ENCODE data around the gene TPST2.

TPST2 gene

GRCh38 chr22:26527574-26528465 is 62.1 kb downstream of the TPST2 start:
- TF ChIP-seq Cebpa-rat (IDR thresholded peaks at IDR 0.05): no peak
- Histone ChIP-seq H3K9ac (peak overlapping the region in 1 of 11 experiments; percentile 0; a peak in 1 of 22 replicates), H3K4me2 (peak overlapping the region in 7 of 11 experiments; percentile 14 to 50 (median 43); a peak in 12 of 22 replicates), H3K4me1 (peaks cover 0 to 24% (median 16%) of the 10 kb centered on the region in 10 experiments; a peak in 16 of 20 replicates), H3K9me3 (replicated peaks in 1 of 11) (no peaks in the 10 kb centered on the region), H3K27ac (no peak overlapping the region; a peak in 1 of 22 replicates), H3K4me3 (no peak overlapping the region), H4K20me1 (no peaks in the 10 kb centered on the region), H3K27me3 (no peaks in the 10 kb centered on the region), H3K36me3 (peaks cover 87 to 100% (median 97%) of the 10 kb centered on the region in 11 experiments)

GRCh38 chr22:26527167-26527566 is 62.8 kb downstream of the TPST2 start:
- peaks cover 80 to 100% (median 96%) of the 10 kb centered on the region in 11 experiments for H3K36me3 ChIP-seq
- no peaks in the 10 kb centered on the region for H4K20me1 ChIP-seq
- no peak overlapping the region for H3K4me3 ChIP-seq
- TF ChIP-seq Cebpa-rat (IDR thresholded peaks at IDR 0.05): no peak
- H3K9me3 ChIP-seq (replicated peaks in 1 of 11): no peaks in the 10 kb centered on the region
- H3K27ac ChIP-seq: peak overlapping the region in 1 of 11 experiments; percentile 3; a peak in 1 of 22 replicates
- no peaks in the 10 kb centered on the region for H3K27me3 ChIP-seq
- H3K4me1 ChIP-seq: peaks cover 0 to 24% (median 16%) of the 10 kb centered on the region in 10 experiments; a peak in 16 of 20 replicates
- peak overlapping the region in 1 of 11 experiments; percentile 2; a peak in 2 of 22 replicates for H3K9ac ChIP-seq
- peak overlapping the region in 7 of 11 experiments; percentile 14 to 50 (median 43); a peak in 9 of 22 replicates for H3K4me2 ChIP-seq

GRCh38 chr22:26525946-26526564 is 63.9 kb downstream of the TPST2 start:
- H3K27me3 ChIP-seq: no peaks in the 10 kb centered on the region
- H3K9ac ChIP-seq: 0 out of 22 replicates have a peak overlapping the region, but pooled peaks of 1 of the 11 experiments have one; percentile 2
- H4K20me1 ChIP-seq: no peaks in the 10 kb centered on the region
- peaks cover 0 to 24% (median 16%) of the 10 kb centered on the region in 10 experiments; a peak in 16 of 20 replicates for H3K4me1 ChIP-seq
- no peak overlapping the region for H3K4me3 ChIP-seq
- no peak overlapping the region for H3K27ac ChIP-seq
- TF ChIP-seq Cebpa-rat (IDR thresholded peaks at IDR 0.05): no peak
- H3K9me3 ChIP-seq (replicated peaks in 1 of 11): no peaks in the 10 kb centered on the region
- H3K4me2 ChIP-seq: no peak overlapping the region
- peaks cover 69 to 99% (median 89%) of the 10 kb centered on the region in 11 experiments for H3K36me3 ChIP-seq

- Histone ChIP-seq H3K4me2 (no peak overlapping the region), H3K27ac (no peak overlapping the region), H3K27me3 (no peaks in the 10 kb centered on the region), H3K4me3 (no peak overlapping the region), H3K9ac (no peak overlapping the region), H3K36me3 (peaks cover 57 to 88% (median 77%) of the 10 kb centered on the region in 11 experiments), H4K20me1 (no peaks in the 10 kb centered on the region), H3K4me1 (peaks cover 0 to 24% (median 16%) of the 10 kb centered on the region in 10 experiments; a peak in 16 of 20 replicates), H3K9me3 (replicated peaks in 1 of 11) (no peaks in the 10 kb centered on the region)
- no peak for TF ChIP-seq Cebpa-rat (IDR thresholded peaks at IDR 0.05)
These were observed 65.1 kb downstream of the TPST2 start for GRCh38 chr22:26524870-26525269.

GRCh38 chr22:26522592-26522991 is 67.3 kb downstream of the TPST2 start:
- peaks cover 0 to 10% (median 6%) of the 10 kb centered on the region in 10 experiments; a peak in 13 of 20 replicates for H3K4me1 ChIP-seq
- no peak overlapping the region for H3K9ac ChIP-seq
- H4K20me1 ChIP-seq: no peaks in the 10 kb centered on the region
- H3K36me3 ChIP-seq: peaks cover 38 to 65% (median 56%) of the 10 kb centered on the region in 11 experiments
- no peak overlapping the region for H3K27ac ChIP-seq
- TF ChIP-seq Cebpa-rat (IDR thresholded peaks at IDR 0.05): no peak
- no peaks in the 10 kb centered on the region for H3K9me3 ChIP-seq (replicated peaks in 1 of 11)
- no peak overlapping the region for H3K4me3 ChIP-seq
- H3K27me3 ChIP-seq: no peaks in the 10 kb centered on the region
- H3K4me2 ChIP-seq: no peak overlapping the region

GRCh38 chr22:26522012-26522411 is 67.9 kb downstream of the TPST2 start:
- H3K9me3 ChIP-seq (replicated peaks in 1 of 11): no peaks in the 10 kb centered on the region
- H3K27me3 ChIP-seq: no peaks in the 10 kb centered on the region
- H3K27ac ChIP-seq: no peak overlapping the region
- H3K4me3 ChIP-seq: no peak overlapping the region
- H3K4me1 ChIP-seq: peaks cover 0 to 4% (median under 1%) of the 10 kb centered on the region in 10 experiments; a peak in 10 of 20 replicates
- H3K4me2 ChIP-seq: no peak overlapping the region
- no peaks in the 10 kb centered on the region for H4K20me1 ChIP-seq
- TF ChIP-seq Cebpa-rat (IDR thresholded peaks at IDR 0.05): no peak
- no peak overlapping the region for H3K9ac ChIP-seq
- H3K36me3 ChIP-seq: peaks cover 33 to 60% (median 50%) of the 10 kb centered on the region in 11 experiments

GRCh38 chr22:26517429-26517828 is 72.5 kb downstream of the TPST2 start:
- H4K20me1 ChIP-seq: no peaks in the 10 kb centered on the region
- no peak overlapping the region for H3K9ac ChIP-seq
- no peak overlapping the region for H3K4me2 ChIP-seq
- H3K27ac ChIP-seq: no peak overlapping the region
- H3K4me3 ChIP-seq: no peak overlapping the region
- H3K36me3 ChIP-seq: peaks cover 0 to 14% (median 7%) of the 10 kb centered on the region in 11 experiments; a peak in 10 of 22 replicates
- H3K4me1 ChIP-seq: peaks cover 16 to 20% (median 17%) of the 10 kb centered on the region in 10 experiments
- no peaks in the 10 kb centered on the region for H3K9me3 ChIP-seq (replicated peaks in 1 of 11)
- peak in 10 of 11 experiments; percentile 35 to 95 (median 73); a peak in 18 of 22 replicates for TF ChIP-seq Cebpa-rat (IDR thresholded peaks at IDR 0.05)
- H3K27me3 ChIP-seq: no peaks in the 10 kb centered on the region

GRCh38 chr22:26516503-26516902 is 73.4 kb downstream of the TPST2 start:
- no peak for TF ChIP-seq Cebpa-rat (IDR thresholded peaks at IDR 0.05)
- peaks cover 18 to 23% (median 21%) of the 10 kb centered on the region in 10 experiments for H3K4me1 ChIP-seq
- H3K4me3 ChIP-seq: no peak overlapping the region
- peaks cover 0 to 4% (median 0%) of the 10 kb centered on the region in 11 experiments; a peak in 4 of 22 replicates for H4K20me1 ChIP-seq
- peaks cover 0 to 5% (median 0%) of the 10 kb centered on the region in 11 experiments; a peak in 3 of 22 replicates for H3K36me3 ChIP-seq
- H3K27me3 ChIP-seq: no peaks in the 10 kb centered on the region
- no peak overlapping the region for H3K9ac ChIP-seq
- H3K9me3 ChIP-seq (replicated peaks in 1 of 11): no peaks in the 10 kb centered on the region
- no peak overlapping the region for H3K27ac ChIP-seq
- no peak overlapping the region for H3K4me2 ChIP-seq

GRCh38 chr22:26515931-26516330 is 74.0 kb downstream of the TPST2 start:
- Histone ChIP-seq H3K36me3 (peaks cover 0 to 4% (median 0%) of the 10 kb centered on the region in 11 experiments; a peak in 4 of 22 replicates), H3K4me1 (peaks cover 24 to 28% (median 26%) of the 10 kb centered on the region in 10 experiments), H3K27me3 (no peaks in the 10 kb centered on the region), H4K20me1 (peaks cover 0 to 10% (median 0%) of the 10 kb centered on the region in 11 experiments; a peak in 4 of 22 replicates), H3K27ac (no peak overlapping the region), H3K9me3 (replicated peaks in 1 of 11) (no peaks in the 10 kb centered on the region), H3K4me3 (no peak overlapping the region), H3K9ac (no peak overlapping the region), H3K4me2 (no peak overlapping the region)
- no peak for TF ChIP-seq Cebpa-rat (IDR thresholded peaks at IDR 0.05)

All from BLaER1 treated with 17β-estradiol and CSF1 and Interleukin-3, amounts not matched to agents 10 nM and 100 nM (cell line).